Measurements from ENCODE around the gene KRTAP4-3.
"Not testable (repeated sequence)": the region's sequence is repeated elsewhere in the genome, so short reads cannot be mapped to it uniquely, and the experiment has no call there.

The KRTAP4-3 gene

DNA sequence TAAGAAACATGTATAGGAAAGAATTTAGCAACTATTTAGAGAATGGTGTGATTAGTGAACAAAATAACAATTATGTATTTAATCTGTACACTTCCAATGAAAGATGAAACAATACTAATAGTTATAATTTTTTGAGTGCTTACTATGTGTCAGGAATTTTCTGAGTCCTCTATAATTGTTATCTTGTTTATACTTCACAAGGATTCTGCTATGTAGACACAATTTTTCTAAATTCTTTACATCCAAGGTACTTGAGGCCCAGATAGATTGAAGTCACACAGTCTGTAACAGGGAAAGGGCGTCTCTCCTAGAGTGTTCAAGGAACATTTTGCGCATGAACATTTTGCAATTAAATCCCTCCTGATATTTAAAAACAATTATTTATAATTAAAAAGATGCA lies 43.0 kb downstream of the KRTAP4-3 start:
- TF ChIP-seq, protein P1, sequence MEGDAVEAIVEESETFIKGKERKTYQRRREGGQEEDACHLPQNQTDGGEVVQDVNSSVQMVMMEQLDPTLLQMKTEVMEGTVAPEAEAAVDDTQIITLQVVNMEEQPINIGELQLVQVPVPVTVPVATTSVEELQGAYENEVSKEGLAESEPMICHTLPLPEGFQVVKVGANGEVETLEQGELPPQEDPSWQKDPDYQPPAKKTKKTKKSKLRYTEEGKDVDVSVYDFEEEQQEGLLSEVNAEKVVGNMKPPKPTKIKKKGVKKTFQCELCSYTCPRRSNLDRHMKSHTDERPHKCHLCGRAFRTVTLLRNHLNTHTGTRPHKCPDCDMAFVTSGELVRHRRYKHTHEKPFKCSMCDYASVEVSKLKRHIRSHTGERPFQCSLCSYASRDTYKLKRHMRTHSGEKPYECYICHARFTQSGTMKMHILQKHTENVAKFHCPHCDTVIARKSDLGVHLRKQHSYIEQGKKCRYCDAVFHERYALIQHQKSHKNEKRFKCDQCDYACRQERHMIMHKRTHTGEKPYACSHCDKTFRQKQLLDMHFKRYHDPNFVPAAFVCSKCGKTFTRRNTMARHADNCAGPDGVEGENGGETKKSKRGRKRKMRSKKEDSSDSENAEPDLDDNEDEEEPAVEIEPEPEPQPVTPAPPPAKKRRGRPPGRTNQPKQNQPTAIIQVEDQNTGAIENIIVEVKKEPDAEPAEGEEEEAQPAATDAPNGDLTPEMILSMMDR (conservative IDR thresholded peaks at IDR 0.05; ENCODE audit: low read depth, low read length), result no peak
- no peaks in the 10 kb centered on the region for H3K27me3 ChIP-seq (ENCODE audit: insufficient read depth, low read depth)

DNA sequence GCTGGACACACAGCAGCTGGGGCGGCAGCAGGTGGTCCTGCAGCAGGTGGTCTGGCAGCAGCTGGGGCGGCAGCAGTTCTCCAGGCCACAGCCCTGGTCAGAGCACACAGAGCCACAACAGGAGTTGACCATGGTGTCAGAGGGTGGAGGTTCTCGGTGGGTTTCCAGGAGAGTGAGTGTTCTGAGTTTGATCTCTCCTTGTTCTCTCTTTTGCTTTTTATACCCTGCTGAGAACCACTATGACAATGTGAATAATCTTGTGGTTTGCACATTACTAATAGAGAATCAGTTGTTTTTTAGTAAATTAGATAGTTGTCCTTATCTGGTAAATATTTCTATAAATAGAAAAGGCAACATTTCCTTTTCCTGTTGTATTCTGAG lies 44.0 kb downstream of the KRTAP4-3 start, which contains the start of gene KRTAP4-12:
KRTAP4-12 (minus strand) TSS at position 192 of the 381 bp plus-strand sequence; CDS start at position 132, 60 bp downstream.
- H3K4me1 ChIP-seq (ENCODE audit: low read depth, poor library complexity, severe bottlenecking); H3K36me3 ChIP-seq (ENCODE audit: insufficient read depth); H3K4me2 ChIP-seq; H3K9ac ChIP-seq; H2AFZ ChIP-seq (ENCODE audit: low read depth); H3K27me3 ChIP-seq (ENCODE audit: insufficient read depth, low read depth); H4K20me1 ChIP-seq (ENCODE audit: insufficient read depth); H3K4me3 ChIP-seq (IDR thresholded peaks at IDR 0.05; ENCODE audit: insufficient read depth, low read depth, low read length); H3K79me2 ChIP-seq (ENCODE audit: insufficient read depth, low read depth); H3K27ac ChIP-seq: not testable (repeated sequence)

More for the DNA sequence above, 43.0 kb downstream of the KRTAP4-3 start:
- H3K4me3 ChIP-seq (IDR thresholded peaks at IDR 0.05; ENCODE audit: insufficient read depth, low read depth, low read length), result no peak overlapping the region
- no peaks in the 10 kb centered on the region for H4K20me1 ChIP-seq (ENCODE audit: insufficient read depth)
- no peak overlapping the region for H2AFZ ChIP-seq (ENCODE audit: low read depth)
- no peaks in the 10 kb centered on the region for H3K4me1 ChIP-seq (ENCODE audit: low read depth, poor library complexity, severe bottlenecking)
- no peak overlapping the region for H3K4me2 ChIP-seq
- no peaks in the 10 kb centered on the region for H3K79me2 ChIP-seq (ENCODE audit: insufficient read depth, low read depth)
- H3K36me3 ChIP-seq (ENCODE audit: insufficient read depth), result no peaks in the 10 kb centered on the region
- H3K27ac ChIP-seq, result no peak overlapping the region
- H3K9ac ChIP-seq, result no peak overlapping the region

DNA sequence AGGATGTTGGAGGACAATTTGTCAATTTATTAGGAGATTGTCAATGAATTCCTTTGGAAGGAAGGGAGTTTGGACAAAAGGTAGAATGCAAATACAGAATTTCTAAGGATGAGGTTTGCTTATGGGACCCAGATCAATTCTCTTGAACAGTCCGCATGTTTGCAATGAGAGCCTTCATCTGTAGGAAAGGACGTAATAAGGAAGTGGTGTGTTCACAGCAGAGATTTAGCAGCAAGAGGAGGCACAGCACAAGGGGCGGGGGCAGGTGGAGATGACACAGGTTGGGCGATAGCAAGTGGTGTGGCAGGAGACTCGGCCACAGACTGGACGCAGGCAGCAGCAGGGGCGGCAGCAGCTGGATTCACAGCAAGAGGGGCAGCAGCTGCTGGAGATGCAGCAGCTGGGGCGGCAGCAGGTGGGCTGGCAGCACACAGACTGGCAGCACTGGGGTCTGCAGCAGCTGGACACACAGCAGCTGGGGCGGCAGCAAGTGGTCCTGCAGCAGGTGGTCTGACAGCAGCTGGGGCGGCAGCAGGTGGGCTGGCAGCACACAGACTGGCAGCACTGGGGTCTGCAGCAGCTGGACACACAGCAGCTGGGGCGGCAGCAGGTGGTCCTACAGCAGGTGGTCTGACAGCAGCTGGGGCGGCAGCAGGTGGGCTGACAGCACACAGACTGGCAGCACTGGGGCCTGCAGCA lies 44.6 kb downstream of the KRTAP4-3 start:
- H3K27me3 ChIP-seq (ENCODE audit: insufficient read depth, low read depth); H3K79me2 ChIP-seq (ENCODE audit: insufficient read depth, low read depth); H3K27ac ChIP-seq; H2AFZ ChIP-seq (ENCODE audit: low read depth); H3K36me3 ChIP-seq (ENCODE audit: insufficient read depth); H3K9ac ChIP-seq; H4K20me1 ChIP-seq (ENCODE audit: insufficient read depth); H3K4me3 ChIP-seq (IDR thresholded peaks at IDR 0.05; ENCODE audit: insufficient read depth, low read depth, low read length); H3K4me2 ChIP-seq; H3K4me1 ChIP-seq (ENCODE audit: low read depth, poor library complexity, severe bottlenecking): not testable (repeated sequence)

DNA sequence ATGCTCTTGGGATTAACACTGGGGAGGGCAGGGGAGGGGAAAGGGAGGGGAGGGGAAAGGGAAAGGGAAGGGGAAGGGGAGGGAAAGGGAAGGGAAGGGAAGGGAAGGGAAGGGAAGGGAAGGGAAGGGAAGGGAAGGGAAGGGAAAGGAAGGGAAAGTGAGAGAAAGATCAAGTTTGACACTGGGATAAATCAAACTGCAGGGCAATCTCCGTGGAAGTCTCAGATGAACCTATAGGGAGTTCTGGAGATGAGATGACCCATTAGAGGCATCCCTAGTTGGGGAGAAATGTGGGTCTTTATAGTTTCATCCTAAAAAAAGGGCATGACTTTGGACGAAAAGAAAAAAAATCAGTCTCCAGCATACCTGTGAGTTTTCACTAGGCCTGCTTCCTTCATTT lies 46.3 kb downstream of the KRTAP4-3 start:
- no peak overlapping the region for H3K27ac ChIP-seq
- H3K4me1 ChIP-seq (ENCODE audit: low read depth, poor library complexity, severe bottlenecking), result no peaks in the 10 kb centered on the region
- no peaks in the 10 kb centered on the region for H3K79me2 ChIP-seq (ENCODE audit: insufficient read depth, low read depth)
- no peaks in the 10 kb centered on the region for H3K27me3 ChIP-seq (ENCODE audit: insufficient read depth, low read depth)
- no peak overlapping the region for H3K4me3 ChIP-seq (IDR thresholded peaks at IDR 0.05; ENCODE audit: insufficient read depth, low read depth, low read length)
- no peak overlapping the region for H3K9ac ChIP-seq
- TF ChIP-seq, protein P1 (conservative IDR thresholded peaks at IDR 0.05; ENCODE audit: low read depth, low read length), result no peak
- H4K20me1 ChIP-seq (ENCODE audit: insufficient read depth), result no peaks in the 10 kb centered on the region
- no peak overlapping the region for H3K4me2 ChIP-seq
- H2AFZ ChIP-seq (ENCODE audit: low read depth), result no peak overlapping the region
- no peaks in the 10 kb centered on the region for H3K36me3 ChIP-seq (ENCODE audit: insufficient read depth)

DNA sequence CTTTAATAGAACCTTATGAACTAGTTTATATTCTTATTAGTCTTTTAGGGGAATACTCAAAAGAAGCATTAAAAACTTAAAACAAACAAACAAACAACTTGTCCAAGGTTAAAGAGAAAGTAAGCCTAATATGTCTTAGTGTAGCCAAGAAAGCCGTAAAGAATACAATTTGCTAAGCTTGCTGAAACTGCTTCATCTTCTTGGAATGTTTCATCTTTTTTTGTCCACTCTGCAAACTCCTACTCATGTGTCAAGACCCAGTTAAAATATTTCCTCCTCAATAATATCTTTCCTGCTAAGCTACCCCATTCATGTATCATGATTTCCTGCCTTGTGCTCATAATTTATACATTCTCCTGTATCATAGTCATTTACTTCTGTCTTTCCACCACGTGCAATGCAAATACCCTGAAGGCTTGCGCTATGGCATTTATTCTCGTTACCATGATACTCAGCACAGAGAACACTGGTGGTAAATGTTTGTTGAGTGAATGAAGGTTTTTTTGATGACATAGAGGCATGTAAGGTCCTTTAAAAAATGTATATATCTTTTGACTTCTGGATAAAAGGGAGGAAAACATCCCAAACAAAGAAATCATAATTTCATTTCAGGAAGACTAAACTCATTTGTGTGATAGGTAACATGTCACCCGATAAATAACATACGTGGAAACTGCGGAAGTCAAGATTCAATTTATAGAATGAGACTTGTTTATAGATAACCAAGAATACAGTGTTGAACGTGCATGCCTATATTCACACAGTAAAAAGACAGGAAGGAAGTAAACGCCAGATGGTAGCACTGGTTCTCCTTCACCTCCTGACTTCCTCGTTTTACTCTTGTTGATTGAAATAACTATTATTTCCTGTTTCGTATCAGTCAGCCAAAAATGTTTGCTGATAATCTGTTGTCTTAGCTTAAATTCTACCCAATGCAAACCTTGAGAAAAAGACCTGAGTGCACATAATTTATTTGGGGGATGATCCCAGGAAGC lies 48.0 kb downstream of the KRTAP4-3 start:
- H3K27me3 ChIP-seq (ENCODE audit: insufficient read depth, low read depth); H3K4me2 ChIP-seq; H4K20me1 ChIP-seq (ENCODE audit: insufficient read depth); H3K4me3 ChIP-seq (IDR thresholded peaks at IDR 0.05; ENCODE audit: insufficient read depth, low read depth, low read length); H2AFZ ChIP-seq (ENCODE audit: low read depth); H3K27ac ChIP-seq; H3K4me1 ChIP-seq (ENCODE audit: low read depth, poor library complexity, severe bottlenecking); H3K9ac ChIP-seq; H3K79me2 ChIP-seq (ENCODE audit: insufficient read depth, low read depth); H3K36me3 ChIP-seq (ENCODE audit: insufficient read depth): not testable (repeated sequence)
